Stimulated activated CD4-positive, alpha-beta T cell treated with anti-CD3 and anti-CD28 coated beads, Interleukin-2, amount 100 ng/mL, for 48 hours (primary cell): ENCODE results near the gene ZNF80.
A peak's percentile ranks its signal among the peaks of the same experiment; 100 is the strongest.

Experiments
- DNase-seq, 2 donors: peaks; one replicate each; pipeline ENCODE4 v3.0.0-alpha.2; 2020

Gene ZNF80

DNA sequence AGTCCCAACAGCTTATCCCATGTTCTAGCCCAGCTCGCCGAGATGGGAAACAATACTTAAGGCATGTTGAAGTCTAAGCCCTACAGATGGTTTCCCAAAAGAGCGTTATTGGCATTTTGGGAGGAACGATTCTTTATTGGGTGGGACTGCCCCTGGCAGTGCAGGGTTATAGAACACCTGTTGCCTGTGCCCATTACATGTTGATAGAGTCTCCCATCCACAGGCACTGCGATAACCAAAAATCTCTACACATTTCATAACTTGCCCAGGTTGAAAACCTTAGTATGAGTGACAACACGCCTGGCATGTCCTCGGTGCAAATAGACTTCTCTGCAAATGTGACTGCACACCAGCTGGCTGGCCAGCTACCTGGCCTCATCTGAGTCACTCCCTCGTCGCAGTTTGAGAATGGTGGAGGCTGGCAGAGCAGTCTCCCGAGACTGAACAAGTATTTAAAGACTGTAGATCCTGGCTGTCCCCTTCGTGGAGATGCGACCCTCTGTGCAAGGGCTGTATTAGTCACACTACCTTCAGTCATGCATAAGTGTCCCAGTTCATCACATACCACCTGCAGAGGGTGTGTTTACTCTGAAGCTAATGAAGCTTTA lies 18.7 kb downstream of the ZNF80 start:
- no peak for DNase-seq

DNA sequence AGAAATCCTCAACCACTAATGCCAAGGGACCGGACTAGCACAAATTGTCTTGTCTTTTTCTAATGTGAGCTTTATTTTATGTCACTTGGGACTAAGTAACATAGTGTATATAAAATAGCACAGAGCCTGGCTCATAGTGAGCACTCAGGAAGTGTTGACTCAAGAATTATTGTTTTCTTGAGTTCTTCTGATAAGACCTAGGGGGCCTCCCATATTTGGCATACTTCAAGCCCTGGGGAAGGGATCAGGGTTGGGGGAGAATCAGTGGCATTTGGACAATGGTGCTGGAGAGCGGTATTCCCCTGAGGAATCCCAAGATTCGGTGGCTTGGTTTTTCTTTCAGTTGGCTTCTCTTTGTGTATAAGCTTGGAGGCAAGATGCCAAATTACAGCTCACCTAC lies 19.4 kb downstream of the ZNF80 start:
- no peak for DNase-seq

DNA sequence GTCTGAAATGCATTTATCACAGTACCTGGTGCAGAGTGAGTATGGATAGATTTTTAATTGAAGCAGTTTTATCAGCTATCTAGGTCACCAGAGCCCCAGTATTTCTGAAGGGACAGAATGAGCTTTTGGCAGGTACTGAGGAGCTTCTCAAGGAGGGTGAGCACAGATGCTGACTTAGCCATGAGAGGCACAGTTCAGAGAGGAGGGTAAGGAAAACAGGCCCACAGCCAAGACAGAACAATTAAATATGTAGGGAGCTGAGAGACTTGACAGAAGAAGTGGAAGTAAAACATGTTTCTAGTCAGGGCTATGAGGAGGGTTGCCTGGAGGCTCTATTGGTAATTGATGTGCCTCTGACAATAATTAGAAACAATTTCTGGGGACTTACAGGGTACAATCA lies 20.1 kb downstream of the ZNF80 start:
- DNase-seq = no peak

DNA sequence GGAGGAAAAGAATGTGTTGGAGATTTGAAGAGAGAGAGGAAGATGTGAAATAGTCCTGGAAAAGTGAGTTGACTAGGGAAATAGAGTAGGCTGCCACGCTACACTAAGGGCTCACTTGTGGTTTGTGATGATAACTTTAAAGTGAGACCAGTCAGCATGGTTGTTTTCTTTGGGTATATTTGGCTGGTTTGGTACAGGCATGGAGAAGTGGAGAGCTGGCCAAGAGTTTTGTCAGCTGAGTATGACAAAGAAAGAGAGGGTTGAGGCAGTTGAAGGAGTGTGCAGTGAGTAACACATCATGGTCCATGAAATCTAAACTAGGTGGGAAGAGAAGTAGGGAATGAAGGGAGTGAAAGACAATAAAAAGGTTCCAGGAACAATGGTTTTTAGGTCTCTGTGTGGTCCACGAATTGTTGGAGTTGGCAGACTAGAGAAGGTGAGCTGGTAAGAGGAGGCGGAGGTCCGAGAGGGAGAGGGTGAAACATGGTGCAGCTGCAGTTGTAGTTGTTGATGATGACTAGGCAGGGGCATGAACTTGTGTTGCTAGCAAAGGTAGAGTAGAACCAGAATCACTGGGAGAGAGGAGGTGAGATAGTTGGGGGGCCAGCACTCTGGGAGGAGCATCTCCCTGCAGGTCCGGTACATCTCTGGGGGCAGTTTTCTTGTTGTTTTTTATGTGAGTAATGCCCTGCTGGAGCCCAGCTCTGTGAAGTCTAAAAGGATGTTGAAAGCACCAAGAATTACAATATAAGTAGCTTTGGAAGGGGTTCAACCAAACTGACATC lies 21.0 kb downstream of the ZNF80 start:
- no peak for DNase-seq

DNA sequence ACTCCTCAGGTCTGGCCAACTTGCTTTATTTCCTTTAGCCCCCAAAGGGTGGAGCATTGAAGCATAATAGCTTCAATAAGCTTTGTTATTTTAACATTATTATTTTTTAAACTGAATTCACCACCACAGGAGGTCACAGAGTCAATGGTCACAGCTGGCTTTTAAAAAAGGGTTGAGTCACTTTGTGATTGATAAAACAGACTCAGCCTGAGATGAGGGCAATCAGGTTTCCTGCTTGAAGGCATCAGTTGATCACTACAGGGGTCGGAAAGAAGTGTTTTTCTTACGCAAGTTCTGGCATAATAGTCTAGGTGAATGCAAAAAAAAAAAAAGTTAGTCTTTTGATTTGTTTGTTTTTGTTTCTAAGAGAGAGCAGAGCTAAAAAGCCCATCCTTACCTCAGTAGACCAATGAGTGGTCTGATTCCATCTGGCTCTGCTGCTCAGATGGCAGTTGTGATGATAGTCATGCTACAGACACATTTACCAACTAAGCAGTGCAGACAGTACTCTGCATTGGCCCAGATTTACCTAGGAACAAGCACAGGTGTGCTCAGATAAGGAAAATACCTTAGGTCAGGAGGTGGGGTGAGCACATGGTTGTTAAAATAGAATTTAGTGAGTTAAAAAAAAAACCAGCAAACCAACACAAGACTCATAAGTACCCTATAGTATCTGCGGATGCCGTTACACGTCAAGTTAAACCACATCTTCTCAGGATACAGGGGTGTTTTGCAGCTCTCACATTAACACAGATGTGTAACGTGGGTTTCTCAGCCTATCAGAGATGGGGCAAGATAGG lies 22.6 kb downstream of the ZNF80 start:
- no peak for DNase-seq

DNA sequence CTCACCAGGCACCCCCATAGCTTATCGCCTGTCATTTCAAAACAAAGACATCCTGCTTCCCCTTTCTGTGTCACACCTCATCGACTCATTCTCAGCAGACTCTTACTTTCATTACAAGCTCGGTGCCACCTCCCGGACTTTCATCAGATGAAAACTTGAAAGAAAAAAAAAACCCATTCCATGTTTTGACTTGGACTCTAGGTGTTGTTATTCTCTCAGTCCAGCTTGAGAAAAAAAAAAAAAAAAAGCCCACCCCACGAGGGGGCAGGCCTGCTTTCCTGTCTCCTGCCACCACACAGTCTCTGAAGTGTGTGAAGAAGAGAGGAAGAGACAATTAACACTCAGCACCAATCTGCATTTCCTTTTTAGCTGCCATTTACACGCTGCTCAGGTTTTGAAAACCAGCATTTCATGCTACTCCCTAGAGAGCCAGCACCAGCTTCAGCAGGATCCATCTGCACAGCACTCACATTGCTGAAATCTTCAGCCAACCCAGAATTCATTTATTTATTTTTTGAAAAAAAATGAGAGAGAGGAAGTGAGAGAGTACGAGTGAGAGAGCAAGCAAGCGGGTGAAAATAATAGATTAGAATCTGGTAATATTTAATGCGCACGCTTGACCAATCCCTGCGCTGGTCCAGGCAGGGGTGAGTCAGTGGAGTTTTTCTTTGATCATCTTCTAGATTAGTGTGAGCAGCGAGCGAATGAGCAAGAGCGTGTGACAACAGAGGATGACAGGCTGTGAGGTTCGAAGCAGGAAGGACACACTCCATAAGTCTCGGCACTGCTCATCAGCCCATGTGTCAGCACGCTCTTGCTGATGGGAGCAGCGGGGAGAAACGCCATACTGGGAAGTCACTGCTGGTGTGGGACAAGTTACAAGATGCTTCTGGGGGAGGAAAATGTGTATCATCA lies 23.5 kb downstream of the ZNF80 start:
- DNase-seq = peak; percentile 58 to 60

DNA sequence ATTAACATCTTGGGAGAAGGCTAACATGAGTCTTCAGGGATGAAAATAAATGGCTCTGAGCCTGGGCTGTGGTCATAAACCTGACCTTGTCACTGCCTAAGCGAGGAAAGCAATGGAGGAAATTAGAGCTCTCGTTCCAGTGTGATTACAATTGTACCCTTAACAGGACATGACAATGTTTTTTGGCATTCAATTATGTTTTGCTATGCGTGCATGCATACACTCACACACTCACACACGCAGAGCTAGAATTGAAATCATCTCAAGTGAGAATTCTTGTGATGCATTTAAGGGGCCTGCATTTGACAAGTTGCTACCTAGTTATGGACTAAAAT lies 24.1 kb downstream of the ZNF80 start:
- DNase-seq = no peak

DNA sequence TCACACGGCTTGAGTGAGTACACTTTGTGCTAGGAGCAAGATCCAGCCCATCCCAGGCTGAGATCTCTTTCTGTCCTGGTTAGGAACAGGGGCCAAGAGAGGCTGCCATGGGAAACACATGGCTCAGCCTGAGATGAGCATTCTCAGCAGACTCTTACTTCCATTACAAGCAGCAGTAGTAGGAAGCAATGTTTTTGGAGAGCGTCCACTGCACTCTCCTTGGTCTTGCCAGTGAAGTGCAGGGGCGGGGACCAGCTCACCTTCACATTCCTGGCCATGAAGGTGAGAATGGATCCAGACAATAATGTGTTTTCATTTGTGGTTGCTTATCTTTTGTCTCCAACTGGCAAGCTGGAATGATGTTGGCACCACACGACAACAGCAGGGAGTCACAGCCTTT lies 24.7 kb downstream of the ZNF80 start:
- DNase-seq = no peak

DNA sequence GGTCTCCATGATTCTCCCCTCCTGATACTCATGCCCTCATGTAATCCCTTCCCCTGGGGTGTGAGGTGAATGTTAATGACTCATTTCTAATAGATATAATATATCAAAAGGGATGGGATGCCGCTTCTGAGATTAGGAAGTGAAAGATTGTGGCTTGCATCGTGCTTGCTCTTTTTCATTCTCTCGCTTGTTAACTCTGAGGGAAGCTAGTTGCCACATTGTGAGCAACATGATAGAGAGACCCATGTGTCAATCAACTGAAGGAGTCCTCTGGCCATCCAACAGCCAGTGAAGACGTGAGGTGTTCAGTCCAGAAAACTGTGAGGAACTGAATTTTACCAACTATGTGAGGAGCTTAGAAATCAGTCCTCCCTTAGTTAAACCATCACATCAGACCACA lies 29.6 kb downstream of the ZNF80 start:
- no peak for DNase-seq

DNA sequence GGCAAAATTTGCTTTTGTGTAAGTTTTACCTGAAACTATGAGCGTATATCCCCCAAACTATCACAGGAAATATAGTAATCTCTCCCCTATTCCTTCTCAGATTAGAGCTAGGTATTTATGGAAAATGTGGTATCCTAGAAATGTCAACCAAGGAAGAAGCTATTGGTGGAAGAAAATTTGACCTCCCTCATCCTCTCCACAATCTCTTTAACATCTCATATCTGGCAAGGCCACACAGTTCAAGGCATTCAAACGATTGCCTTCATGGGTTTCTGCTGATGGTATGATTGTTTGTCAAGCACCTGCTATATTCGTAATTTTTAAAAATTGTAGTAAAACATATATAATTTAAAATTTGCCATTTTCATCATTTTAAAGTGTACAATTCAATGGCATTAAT lies 31.0 kb downstream of the ZNF80 start:
- no peak for DNase-seq

DNA sequence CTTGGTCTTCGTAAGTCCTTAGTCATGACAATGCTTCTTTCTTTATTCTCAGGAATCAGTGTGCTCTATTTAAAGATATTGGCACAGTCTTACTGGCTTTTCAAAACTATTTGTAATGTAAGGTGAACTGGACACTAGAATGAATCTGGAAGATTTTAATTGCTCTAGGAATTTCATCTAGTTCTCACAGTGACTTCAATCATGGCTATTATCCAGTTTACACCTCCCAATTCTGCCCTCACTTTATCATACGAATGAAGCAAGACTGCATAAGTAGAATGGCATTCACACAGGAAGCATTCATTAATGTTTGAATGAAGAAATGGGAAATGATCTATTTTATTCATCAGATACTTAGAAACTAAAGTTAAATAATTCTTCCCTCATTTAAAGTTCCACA lies 31.8 kb downstream of the ZNF80 start:
- no peak for DNase-seq

DNA sequence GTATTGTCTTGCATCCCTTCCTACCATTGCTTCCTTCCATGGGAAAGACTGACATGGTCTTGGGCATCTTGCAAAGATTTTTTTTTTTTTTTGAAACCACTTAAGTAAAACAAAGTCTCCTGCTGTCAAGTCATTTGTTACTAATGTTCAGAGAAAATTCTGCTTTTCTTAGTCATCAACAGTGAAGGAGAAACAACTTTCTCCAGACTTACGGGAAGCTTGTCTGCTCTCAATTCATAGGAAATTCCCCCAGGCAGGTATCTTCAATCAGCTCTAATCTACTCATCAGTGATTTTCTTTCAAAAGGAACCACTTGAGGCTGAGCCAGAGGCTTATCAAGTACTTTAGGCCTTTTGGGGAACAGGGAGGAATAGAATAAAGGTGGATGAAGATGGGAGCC lies 42.6 kb downstream of the ZNF80 start:
- no peak for DNase-seq

DNA sequence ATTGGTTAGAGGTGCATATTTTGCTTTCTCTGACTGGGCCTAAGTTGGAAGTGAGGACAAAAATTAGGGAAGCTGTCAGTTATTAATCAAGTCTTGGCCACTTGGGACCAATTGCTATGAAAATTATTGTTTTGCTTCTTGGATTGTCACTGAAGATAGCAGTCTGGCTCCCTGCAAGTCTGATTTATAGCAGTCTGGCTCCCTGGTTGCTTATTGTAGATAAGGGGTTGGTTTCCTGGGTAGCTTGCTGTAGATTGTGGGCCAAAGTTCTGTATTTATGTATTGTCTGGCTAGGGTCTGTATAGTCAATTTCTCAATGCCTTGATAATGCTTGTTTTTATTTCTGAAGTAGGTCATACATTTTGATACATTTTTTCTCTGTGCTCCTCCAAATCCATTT lies 45.2 kb downstream of the ZNF80 start:
- no peak for DNase-seq

DNA sequence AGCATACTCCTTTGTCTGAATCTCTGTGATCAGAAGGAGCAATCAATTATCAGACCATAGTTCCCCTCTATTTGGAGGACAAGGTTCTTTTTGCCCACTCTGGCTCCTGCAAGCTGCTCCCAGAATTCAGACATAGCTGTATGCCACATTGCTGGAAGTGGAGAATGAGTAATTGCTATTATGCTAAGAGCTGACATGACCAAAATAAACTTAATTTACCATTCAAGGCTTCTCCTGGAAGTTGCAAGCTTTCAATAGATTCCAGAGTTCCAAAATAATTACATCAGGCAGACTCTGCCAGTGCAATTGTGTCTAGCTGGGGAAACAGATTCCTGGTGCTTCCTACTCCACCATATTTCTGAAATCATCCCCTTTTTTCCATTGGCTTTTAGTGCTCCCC lies 50.9 kb downstream of the ZNF80 start:
- no peak for DNase-seq
